Measurements from ENCODE around the gene SYNE2. TPM values are rescaled to one million over a fixed set of nuclear protein-coding genes. Genes with fewer than 3 reads are reported as not detected.
A peak's percentile ranks its signal among the peaks of the same experiment; 100 is the strongest.
"Not testable (repeated sequence)": the region's sequence is repeated elsewhere in the genome, so short reads cannot be mapped to it uniquely, and the experiment has no call there.

SYNE2 gene
- total RNA-seq, 1 donor from 2014 or later = 28.4 TPM

DNA sequence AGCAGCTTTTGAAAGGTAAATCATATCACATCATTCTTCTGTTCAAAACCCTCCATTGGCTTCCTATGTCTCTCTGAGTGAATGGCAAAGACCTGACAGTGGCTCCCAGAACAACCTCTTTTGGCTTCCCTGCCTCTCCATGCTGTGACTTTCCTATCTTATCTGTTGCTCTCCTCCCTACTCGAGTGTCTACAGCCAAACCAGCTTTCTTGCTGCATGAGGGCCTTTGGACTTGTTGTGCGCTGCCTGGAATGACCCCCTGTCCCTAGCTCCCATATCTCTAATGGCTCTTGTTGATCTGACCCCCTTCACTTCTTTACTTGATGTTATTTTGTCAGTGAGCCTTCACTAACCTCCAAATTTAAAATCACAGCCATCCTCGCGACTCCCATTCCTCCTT is 2.5 kb downstream of the SYNE2 start:
- Mint-ChIP-seq H3K4me1 (ENCODE audit: unreplicated experiment) (peaks cover 18% of the 10 kb centered on the region), H3K27me3 (ENCODE audit: unreplicated experiment) (no peaks in the 10 kb centered on the region), H3K9me3 (ENCODE audit: unreplicated experiment) (no peaks in the 10 kb centered on the region), H3K27ac (ENCODE audit: unreplicated experiment) (no peak overlapping the region), H3K4me3 (ENCODE audit: unreplicated experiment) (no peak overlapping the region), H3K36me3 (ENCODE audit: unreplicated experiment) (peaks cover 2% of the 10 kb centered on the region)
- DNase-seq (ENCODE audit: extremely low spot score, unreplicated experiment) = no peak
- TF ChIP-seq, protein P1, sequence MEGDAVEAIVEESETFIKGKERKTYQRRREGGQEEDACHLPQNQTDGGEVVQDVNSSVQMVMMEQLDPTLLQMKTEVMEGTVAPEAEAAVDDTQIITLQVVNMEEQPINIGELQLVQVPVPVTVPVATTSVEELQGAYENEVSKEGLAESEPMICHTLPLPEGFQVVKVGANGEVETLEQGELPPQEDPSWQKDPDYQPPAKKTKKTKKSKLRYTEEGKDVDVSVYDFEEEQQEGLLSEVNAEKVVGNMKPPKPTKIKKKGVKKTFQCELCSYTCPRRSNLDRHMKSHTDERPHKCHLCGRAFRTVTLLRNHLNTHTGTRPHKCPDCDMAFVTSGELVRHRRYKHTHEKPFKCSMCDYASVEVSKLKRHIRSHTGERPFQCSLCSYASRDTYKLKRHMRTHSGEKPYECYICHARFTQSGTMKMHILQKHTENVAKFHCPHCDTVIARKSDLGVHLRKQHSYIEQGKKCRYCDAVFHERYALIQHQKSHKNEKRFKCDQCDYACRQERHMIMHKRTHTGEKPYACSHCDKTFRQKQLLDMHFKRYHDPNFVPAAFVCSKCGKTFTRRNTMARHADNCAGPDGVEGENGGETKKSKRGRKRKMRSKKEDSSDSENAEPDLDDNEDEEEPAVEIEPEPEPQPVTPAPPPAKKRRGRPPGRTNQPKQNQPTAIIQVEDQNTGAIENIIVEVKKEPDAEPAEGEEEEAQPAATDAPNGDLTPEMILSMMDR (IDR thresholded peaks at IDR 0.05) = no peak

DNA sequence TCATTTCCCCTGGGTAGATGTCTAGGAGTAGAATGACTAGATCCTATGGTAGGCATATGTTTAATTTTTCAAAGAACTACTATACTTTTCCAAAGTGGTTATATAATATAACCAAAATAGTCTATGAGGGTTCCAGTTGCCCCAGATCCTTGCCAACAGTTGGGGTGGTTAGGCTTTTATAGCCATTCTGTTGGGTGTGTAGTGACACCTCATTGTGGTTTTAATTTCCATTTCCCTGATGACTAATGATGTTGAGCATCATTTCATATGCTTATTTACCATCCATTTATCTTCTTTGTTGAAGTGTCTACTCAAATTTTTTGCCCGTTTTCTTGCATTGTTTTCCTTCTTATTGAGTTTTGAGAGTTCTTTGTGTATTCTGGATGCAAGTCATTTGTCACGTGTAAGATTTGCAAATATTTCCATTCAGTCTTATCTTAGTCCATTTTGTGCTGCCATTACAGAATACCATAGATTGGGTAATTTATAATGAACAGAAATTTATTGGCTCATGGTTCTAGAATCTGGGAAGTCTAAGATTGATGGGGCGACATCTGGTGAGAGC is 4.7 kb downstream of the SYNE2 start:
- Mint-ChIP-seq H3K9me3 (ENCODE audit: unreplicated experiment) (no peaks in the 10 kb centered on the region), H3K36me3 (ENCODE audit: unreplicated experiment) (peaks cover 2% of the 10 kb centered on the region), H3K4me1 (ENCODE audit: unreplicated experiment) (peaks cover 16% of the 10 kb centered on the region), H3K27ac (ENCODE audit: unreplicated experiment) (no peak overlapping the region), H3K4me3 (ENCODE audit: unreplicated experiment) (no peak overlapping the region), H3K27me3 (ENCODE audit: unreplicated experiment) (no peaks in the 10 kb centered on the region)
- no peak for DNase-seq (ENCODE audit: extremely low spot score, unreplicated experiment)
- TF ChIP-seq, protein P1 (IDR thresholded peaks at IDR 0.05) = no peak

DNA sequence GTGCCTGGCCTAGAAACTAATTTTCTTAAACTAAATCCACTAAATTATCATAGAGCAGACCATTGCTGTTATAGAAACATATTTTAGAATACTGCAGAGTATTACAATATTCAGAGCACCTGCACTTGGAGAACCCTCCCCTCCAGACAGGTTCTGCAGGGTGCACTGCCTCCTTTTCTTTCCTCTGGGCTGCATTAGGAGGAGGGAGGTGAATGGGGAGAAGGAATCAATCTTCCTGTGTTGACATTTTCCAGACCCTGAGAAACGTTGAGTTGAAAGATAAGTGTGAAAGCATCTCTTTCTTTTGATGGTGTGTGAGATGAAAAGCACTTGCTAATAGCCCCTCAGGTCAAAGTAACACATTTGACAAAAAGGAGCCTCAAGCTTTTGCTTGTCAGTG is 7.3 kb downstream of the SYNE2 start:
- Mint-ChIP-seq H3K36me3 (ENCODE audit: unreplicated experiment) (peaks cover 2% of the 10 kb centered on the region), H3K9me3 (ENCODE audit: unreplicated experiment) (no peaks in the 10 kb centered on the region), H3K27me3 (ENCODE audit: unreplicated experiment) (no peaks in the 10 kb centered on the region), H3K4me1 (ENCODE audit: unreplicated experiment) (peaks cover 11% of the 10 kb centered on the region), H3K27ac (ENCODE audit: unreplicated experiment) (no peak overlapping the region), H3K4me3 (ENCODE audit: unreplicated experiment) (no peak overlapping the region)
- TF ChIP-seq, protein P1 (IDR thresholded peaks at IDR 0.05) = no peak
- DNase-seq (ENCODE audit: extremely low spot score, unreplicated experiment) = no peak

DNA sequence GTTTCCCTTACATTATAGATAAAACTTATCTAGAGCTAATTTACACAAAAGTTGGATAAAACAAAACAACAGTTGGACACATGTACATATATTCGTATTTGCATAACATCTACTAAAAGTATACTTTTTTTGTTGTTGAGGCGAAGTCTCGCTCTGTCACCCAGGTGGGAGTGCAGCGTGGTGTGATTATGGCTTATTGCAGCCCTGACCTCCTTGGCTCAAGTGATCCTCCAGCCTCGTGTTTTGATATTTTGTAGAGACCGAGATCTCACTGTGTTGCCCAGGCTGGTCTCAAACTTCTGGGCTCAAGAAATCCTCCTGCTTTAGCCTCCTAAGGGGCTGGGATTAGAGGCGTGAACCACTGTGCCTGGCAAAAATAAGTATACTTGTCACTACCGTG is 9.4 kb downstream of the SYNE2 start:
- H3K9me3 Mint-ChIP-seq (ENCODE audit: unreplicated experiment) = no peaks in the 10 kb centered on the region
- DNase-seq (ENCODE audit: extremely low spot score, unreplicated experiment) = no peak
- H3K4me3 Mint-ChIP-seq (ENCODE audit: unreplicated experiment) = no peak overlapping the region
- no peak overlapping the region for H3K27ac Mint-ChIP-seq (ENCODE audit: unreplicated experiment)
- H3K36me3 Mint-ChIP-seq (ENCODE audit: unreplicated experiment) = peaks cover 2% of the 10 kb centered on the region
- H3K27me3 Mint-ChIP-seq (ENCODE audit: unreplicated experiment) = no peaks in the 10 kb centered on the region
- TF ChIP-seq, protein P1 (IDR thresholded peaks at IDR 0.05) = no peak
- H3K4me1 Mint-ChIP-seq (ENCODE audit: unreplicated experiment) = peaks cover 17% of the 10 kb centered on the region

DNA sequence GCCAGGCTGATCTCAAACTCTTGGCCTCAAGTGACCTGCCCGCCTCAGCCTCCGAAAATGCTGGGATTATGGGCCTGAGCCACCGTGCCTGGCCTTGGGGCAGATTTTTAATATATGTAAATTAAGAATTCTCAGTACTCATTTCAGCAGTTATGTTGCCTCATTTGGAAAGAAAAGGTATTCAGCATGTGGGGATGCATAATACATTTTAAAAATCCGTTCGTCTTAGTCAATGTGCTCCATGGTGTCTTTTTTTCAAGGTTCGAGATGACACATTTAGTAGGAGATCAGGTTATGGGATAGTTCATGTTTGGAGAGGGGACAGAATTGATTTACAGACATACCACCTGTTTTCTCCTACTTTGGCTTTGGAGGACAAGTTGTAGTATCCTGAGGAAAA is 10.2 kb downstream of the SYNE2 start:
- Mint-ChIP-seq H3K4me3 (ENCODE audit: unreplicated experiment) (no peak overlapping the region), H3K4me1 (ENCODE audit: unreplicated experiment) (peaks cover 17% of the 10 kb centered on the region), H3K27ac (ENCODE audit: unreplicated experiment) (no peak overlapping the region), H3K27me3 (ENCODE audit: unreplicated experiment) (no peaks in the 10 kb centered on the region), H3K9me3 (ENCODE audit: unreplicated experiment) (no peaks in the 10 kb centered on the region), H3K36me3 (ENCODE audit: unreplicated experiment) (peaks cover 2% of the 10 kb centered on the region)
- DNase-seq (ENCODE audit: extremely low spot score, unreplicated experiment) = no peak
- TF ChIP-seq, protein P1 (IDR thresholded peaks at IDR 0.05) = no peak

DNA sequence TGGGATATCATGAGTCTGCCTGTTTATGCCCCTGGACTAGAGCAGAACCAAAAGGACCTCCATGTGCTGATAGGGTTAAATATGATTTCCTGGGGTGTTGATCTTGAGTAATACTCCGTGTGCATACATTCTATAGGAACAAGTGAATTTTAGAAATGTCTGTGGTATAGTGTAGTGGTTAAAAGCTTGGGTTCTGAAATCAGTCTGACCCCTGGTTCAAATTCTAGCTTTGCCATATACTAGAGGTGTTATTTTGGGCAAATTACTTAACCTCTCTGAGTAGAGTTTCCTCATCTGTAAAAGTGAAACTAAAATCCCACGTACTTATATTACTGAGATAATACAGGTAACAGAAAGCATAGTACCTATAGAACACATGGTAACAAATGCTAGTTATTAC is 12.0 kb downstream of the SYNE2 start:
- H3K36me3 Mint-ChIP-seq (ENCODE audit: unreplicated experiment); H3K27me3 Mint-ChIP-seq (ENCODE audit: unreplicated experiment); DNase-seq (ENCODE audit: extremely low spot score, unreplicated experiment); H3K9me3 Mint-ChIP-seq (ENCODE audit: unreplicated experiment): not testable (repeated sequence)
- Mint-ChIP-seq H3K27ac (ENCODE audit: unreplicated experiment) (peak overlapping the region; percentile 83), H3K4me3 (ENCODE audit: unreplicated experiment) (peak overlapping the region; percentile 61), H3K4me1 (ENCODE audit: unreplicated experiment) (peaks cover 30% of the 10 kb centered on the region)

Measured in osteocyte (in vitro differentiated cells).